Subcutaneous adipose tissue (tissue), 4 donors: ENCODE data around the gene BEND3. TPM values are rescaled to one million over a fixed set of nuclear protein-coding genes. Genes with fewer than 3 reads are reported as not detected.

ENCODE experiments used
- CTCF ChIP-seq: fragments of 450-650 bp; IDR thresholded peaks from one replicate; pipeline ENCODE4 v1.5.1; 2016; ENCODE audit warnings: low read depth, mild to moderate bottlenecking, control low read depth, antibody characterized with exemption, moderate library complexity
- total RNA-seq, 4 donors: library from RNA; depleted of rRNA; stranded (reverse); fragments of >200 nt; gene quantifications; one replicate each; pipeline ENCODE4 v1.1.0, GENCODE V29; 2016

The BEND3 gene
- total RNA-seq, 4 donors from 2014 or later = 0.66 to 1.1 (median 0.92) TPM

GRCh38 chr6:107144014-107144413 lies 28.7 kb upstream of the BEND3 start:
- TF ChIP-seq CTCF = no peak

GRCh38 chr6:107140581-107140980 lies 25.3 kb upstream of the BEND3 start:
- TF ChIP-seq CTCF = no peak

GRCh38 chr6:107132330-107132954 lies 17.1 kb upstream of the BEND3 start:
- no peak for TF ChIP-seq CTCF

- no peak for TF ChIP-seq CTCF
Observed at GRCh38 chr6:107129370-107129925, 14.1 kb upstream of the BEND3 start.

GRCh38 chr6:107128577-107128976 lies 13.3 kb upstream of the BEND3 start:
- no peak for TF ChIP-seq CTCF

- TF ChIP-seq CTCF = no peak
Observed at GRCh38 chr6:107128175-107128574, 12.9 kb upstream of the BEND3 start.

- TF ChIP-seq CTCF = no peak
Observed at GRCh38 chr6:107125771-107126170, 10.5 kb upstream of the BEND3 start.
